Uterus (tissue), 4 donors: ENCODE data around the gene CD1B. TPM values are rescaled to one million over a fixed set of nuclear protein-coding genes. Genes with fewer than 3 reads are reported as not detected.
"Not testable (repeated sequence)": the region's sequence is repeated elsewhere in the genome, so short reads cannot be mapped to it uniquely, and the experiment has no call there.

Experiments
- DNase-seq, 2 donors: peaks; one replicate each; pipeline ENCODE4 v3.0.0-alpha.2; 2019 to 2020
- H3K27ac ChIP-seq, 2 donors: fragments of 200-600 bp; sonication (generic); 1 replicate in 1 of 2; 2 replicates in 1 of 2; pipeline ENCODE4 v1.5.1; 2016 to 2018
- H3K27me3 ChIP-seq, 2 donors: fragments of 200-600 bp; sonication (generic); one replicate each; pipeline ENCODE4 v1.5.1; 2018 to 2019; ENCODE audit warnings: control low read depth in 1 of 2
- H3K36me3 ChIP-seq, 2 donors: fragments of 200-600 bp; sonication (generic); one replicate each; pipeline ENCODE4 v1.5.1; 2019; ENCODE audit warnings: control low read depth in 1 of 2
- H3K4me1 ChIP-seq, 2 donors: fragments of 200-600 bp; sonication (generic); one replicate each; pipeline ENCODE4 v1.5.1; 2018 to 2019; ENCODE audit warnings: control low read depth in 1 of 2
- H3K4me3 ChIP-seq, 2 donors: fragments of 200-600 bp; sonication (generic); 1 replicate in 1 of 2; 2 replicates in 1 of 2; pipeline ENCODE4 v1.5.1; 2018 to 2019; ENCODE audit warnings: mild to moderate bottlenecking in 1 of 2
- H3K9me3 ChIP-seq, 2 donors: fragments of 200-600 bp; sonication (generic); one replicate each; pipeline ENCODE4 v1.5.1; 2019; ENCODE audit warnings: control low read depth in 1 of 2
- POLR2A ChIP-seq, 2 donors: fragments of 450-650 bp; IDR thresholded peaks; one replicate each; pipeline ENCODE4 v1.6.1; 2016; ENCODE audit warnings: antibody characterized with exemption in 2 of 2, mild to moderate bottlenecking in 1 of 2, moderate library complexity in 1 of 2
- intact Hi-C: fragments of 100-400 bp; cut with DNase I; formaldehyde crosslinking; loops from one replicate; pipeline ENCODE4 v1.15.1; 2023; ENCODE audit warnings: low total_unique reads
- total RNA-seq, 4 donors: library from RNA; depleted of rRNA in 3 of 4; stranded (reverse); fragments of >200 nt in 3 of 4; gene quantifications; one replicate each; pipeline versions ENCODE4 v1.1.0 to v1.2.4, GENCODE V29; 2014 to 2023
- TF ChIP-seq, protein P1 (sequence below), 4 experiments: fragments of 200-600 bp in 2 of 4; fragments of 450-650 bp in 2 of 4; sonication (generic) in 2 of 4; IDR thresholded peaks; one replicate each; pipeline ENCODE4 v1.5.1; 2016 to 2019; ENCODE audit warnings: antibody characterized with exemption in 4 of 4, mild to moderate bottlenecking in 2 of 4, moderate library complexity in 1 of 4
- donor health status: DM: yes; HTN: yes; CAD: no.

CD1B gene
- total RNA-seq, 4 donors from 2014 or later: not detected

DNA sequence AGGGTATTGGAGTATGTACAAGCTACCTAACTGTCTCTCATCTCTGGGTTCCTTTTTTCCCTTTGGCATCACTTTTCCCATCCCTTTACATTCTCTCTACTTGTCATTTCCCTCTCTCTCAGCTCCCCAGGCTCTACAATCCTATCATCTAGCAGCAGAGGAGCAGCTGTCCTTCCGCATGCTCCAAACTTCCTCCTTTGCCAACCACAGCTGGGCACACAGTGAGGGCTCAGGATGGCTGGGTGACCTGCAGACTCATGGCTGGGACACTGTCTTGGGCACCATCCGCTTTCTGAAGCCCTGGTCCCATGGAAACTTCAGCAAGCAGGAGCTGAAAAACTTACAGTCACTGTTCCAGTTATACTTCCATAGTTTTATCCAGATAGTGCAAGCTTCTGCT, 22.9 kb upstream of the CD1B start:
- no peaks in the 10 kb centered on the region for H3K4me1 ChIP-seq
- H3K27ac ChIP-seq: no peak overlapping the region
- DNase-seq: no peak
- TF ChIP-seq POLR2A (IDR thresholded peaks at IDR 0.05): no peak
- TF ChIP-seq, protein P1, sequence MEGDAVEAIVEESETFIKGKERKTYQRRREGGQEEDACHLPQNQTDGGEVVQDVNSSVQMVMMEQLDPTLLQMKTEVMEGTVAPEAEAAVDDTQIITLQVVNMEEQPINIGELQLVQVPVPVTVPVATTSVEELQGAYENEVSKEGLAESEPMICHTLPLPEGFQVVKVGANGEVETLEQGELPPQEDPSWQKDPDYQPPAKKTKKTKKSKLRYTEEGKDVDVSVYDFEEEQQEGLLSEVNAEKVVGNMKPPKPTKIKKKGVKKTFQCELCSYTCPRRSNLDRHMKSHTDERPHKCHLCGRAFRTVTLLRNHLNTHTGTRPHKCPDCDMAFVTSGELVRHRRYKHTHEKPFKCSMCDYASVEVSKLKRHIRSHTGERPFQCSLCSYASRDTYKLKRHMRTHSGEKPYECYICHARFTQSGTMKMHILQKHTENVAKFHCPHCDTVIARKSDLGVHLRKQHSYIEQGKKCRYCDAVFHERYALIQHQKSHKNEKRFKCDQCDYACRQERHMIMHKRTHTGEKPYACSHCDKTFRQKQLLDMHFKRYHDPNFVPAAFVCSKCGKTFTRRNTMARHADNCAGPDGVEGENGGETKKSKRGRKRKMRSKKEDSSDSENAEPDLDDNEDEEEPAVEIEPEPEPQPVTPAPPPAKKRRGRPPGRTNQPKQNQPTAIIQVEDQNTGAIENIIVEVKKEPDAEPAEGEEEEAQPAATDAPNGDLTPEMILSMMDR (IDR thresholded peaks at IDR 0.05): no peak
- H3K9me3 ChIP-seq: no peaks in the 10 kb centered on the region
- no peaks in the 10 kb centered on the region for H3K27me3 ChIP-seq
- no peaks in the 10 kb centered on the region for H3K36me3 ChIP-seq
- H3K4me3 ChIP-seq: no peak overlapping the region
- intact Hi-C loops: no loop called here

DNA sequence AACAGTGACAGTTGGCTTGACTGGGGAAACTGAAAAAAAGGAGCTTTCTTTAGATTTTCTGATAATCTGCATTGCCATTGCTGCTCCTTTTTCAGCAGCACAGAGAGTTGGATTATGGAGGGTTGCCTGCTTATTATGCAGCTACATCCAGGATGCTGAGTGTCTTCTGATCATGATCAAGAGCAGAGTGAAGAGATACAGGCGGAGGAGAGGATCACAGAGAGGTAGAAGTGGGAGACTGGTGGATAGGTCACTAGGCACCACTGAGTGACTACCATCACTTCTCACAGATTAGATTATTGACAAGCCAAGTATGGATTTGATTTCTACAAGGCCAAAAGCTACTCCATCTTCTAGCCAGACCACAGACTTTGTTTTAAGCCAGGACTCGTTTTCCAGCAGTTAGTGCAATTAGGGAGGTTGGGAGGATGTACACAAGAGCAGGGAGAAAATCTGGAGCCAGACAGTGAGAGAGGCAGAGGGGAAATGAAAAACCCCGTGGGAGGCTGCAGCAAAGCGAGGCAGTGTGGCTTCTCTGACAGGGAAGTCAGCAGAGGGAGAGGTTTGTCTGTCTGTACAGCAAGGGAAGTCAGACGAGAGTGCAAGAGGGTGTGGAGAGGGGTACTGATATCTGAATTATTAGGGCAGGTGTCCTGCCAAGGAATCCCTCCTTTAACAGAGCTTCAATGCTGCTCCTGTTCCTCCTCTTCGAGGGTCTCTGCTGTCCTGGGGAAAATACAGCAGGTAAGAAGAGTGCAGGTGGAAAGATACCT, 22.2 kb upstream of the CD1B start, which contains the start of gene CD1E:
TSS of gene CD1E (plus strand) at position 592 of the 773 bp plus-strand sequence. CDS start at position 687, 95 bp downstream.
- no peaks in the 10 kb centered on the region for H3K9me3 ChIP-seq
- no peaks in the 10 kb centered on the region for H3K36me3 ChIP-seq
- intact Hi-C loops: no loop called here
- DNase-seq: no peak
- no peak within 1 kb of the TSS for H3K4me3 ChIP-seq
- H3K27me3 ChIP-seq: no peaks in the 10 kb centered on the region
- TF ChIP-seq, protein P1 (IDR thresholded peaks at IDR 0.05): no peak
- TF ChIP-seq POLR2A (IDR thresholded peaks at IDR 0.05): no peak
- no peak within 1 kb of the TSS for H3K27ac ChIP-seq
- no peaks in the 10 kb centered on the region for H3K4me1 ChIP-seq

DNA sequence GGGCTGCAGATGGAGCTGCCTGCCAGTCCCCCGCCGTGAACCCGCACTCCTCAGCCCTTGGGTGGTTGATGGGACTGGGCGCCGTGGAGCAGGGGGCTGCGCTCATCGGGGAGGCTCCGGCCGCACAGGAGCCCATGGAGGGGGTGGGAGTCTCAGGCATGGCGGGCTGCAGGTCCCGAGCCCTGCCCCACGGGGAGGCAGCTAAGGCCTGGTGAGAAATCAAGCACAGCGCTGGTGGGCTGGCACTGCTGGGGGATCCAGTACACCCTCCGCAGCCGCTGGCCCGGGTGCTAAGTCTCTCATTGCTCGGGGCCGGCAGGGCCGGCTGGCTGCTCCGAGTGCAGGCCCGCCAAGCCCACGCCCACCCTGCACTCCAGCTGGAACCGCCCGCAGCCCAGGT, 17.6 kb upstream of the CD1B start:
- H3K27ac ChIP-seq, H3K4me3 ChIP-seq, H3K4me1 ChIP-seq, H3K27me3 ChIP-seq, H3K9me3 ChIP-seq, H3K36me3 ChIP-seq, intact Hi-C loops, DNase-seq: not testable (repeated sequence)

DNA sequence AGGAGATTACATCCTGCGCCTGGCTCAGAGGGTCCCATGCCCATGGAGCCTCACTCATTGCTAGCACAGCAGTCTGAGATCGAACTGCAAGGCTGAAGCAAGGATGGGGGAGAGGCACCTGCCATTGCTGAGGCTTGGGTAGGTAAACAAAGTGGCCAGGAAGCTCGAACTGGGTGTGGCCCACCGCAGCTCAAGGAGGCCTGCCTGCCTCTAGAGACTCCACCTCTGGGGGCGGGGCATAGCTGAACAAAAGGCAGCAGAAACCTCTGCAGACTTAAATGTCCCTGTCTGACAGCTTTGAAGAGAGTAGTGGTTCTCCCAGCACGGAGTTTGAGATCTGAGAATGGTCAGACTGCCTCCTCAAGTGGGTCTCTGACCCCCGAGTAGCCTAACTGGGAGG, 5.1 kb upstream of the CD1B start:
- H3K27ac ChIP-seq, intact Hi-C loops, H3K4me1 ChIP-seq, DNase-seq, H3K4me3 ChIP-seq, H3K36me3 ChIP-seq, H3K27me3 ChIP-seq, H3K9me3 ChIP-seq: not testable (repeated sequence)

DNA sequence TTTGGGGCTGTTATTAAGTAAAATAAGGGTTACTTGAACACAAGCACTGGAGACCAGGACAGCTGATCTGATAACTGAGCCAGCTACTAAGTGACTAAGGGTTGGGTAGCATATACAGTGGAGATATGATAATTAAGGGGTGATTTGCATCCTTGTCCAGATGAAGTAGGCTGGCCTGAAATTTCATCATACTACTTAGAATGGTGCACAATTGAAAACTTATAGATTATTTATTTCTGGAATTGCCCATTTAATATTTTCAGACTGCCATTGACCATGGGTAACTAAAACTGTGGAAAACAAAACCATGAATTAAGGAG, 3.8 kb upstream of the CD1B start:
- intact Hi-C loops: no loop called here
- TF ChIP-seq, protein P1 (IDR thresholded peaks at IDR 0.05): no peak
- no peak for TF ChIP-seq POLR2A (IDR thresholded peaks at IDR 0.05)
- Histone ChIP-seq H3K36me3 (no peaks in the 10 kb centered on the region), H3K27me3 (no peaks in the 10 kb centered on the region), H3K4me3 (no peak overlapping the region), H3K4me1 (no peaks in the 10 kb centered on the region), H3K27ac (no peak overlapping the region), H3K9me3 (no peaks in the 10 kb centered on the region)
- no peak for DNase-seq

DNA sequence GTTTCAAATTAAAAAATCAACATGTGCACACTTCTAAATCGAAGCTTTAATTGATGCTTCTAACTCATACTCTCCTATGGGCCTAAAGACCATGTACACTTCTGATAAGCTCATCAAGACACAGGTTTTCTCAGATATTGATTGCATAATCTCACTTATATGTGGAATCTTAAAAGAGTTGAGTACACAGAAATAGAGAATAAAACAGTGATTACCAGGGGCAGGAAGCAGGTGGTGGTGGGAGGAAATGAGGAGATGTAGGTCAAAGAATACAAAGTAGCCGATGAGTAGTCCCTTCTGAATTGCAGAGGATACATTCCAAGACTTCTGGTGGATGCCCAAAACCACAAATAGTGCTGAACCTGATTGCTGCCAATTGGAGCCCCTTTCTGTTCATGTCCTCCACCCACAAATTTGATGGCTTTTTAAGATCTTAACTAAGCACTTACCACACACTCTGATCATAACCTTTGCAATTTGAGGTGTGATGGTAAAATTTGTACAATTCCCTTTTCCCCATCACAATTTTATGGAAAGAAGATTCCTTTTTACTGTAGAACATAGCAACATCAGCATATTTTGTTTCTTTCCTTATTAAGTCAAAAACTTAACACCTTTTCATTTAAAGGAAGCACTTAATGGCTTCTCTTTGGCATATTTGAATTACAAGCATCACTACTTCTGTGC, 3.3 kb upstream of the CD1B start:
- H3K4me3 ChIP-seq: no peak overlapping the region
- intact Hi-C loops: no loop called here
- H3K27ac ChIP-seq: no peak overlapping the region
- H3K4me1 ChIP-seq: no peaks in the 10 kb centered on the region
- no peaks in the 10 kb centered on the region for H3K9me3 ChIP-seq
- TF ChIP-seq, protein P1 (IDR thresholded peaks at IDR 0.05): no peak
- TF ChIP-seq POLR2A (IDR thresholded peaks at IDR 0.05): no peak
- no peaks in the 10 kb centered on the region for H3K36me3 ChIP-seq
- no peak for DNase-seq
- H3K27me3 ChIP-seq: no peaks in the 10 kb centered on the region
